Activated naive CD8-positive, alpha-beta T cell treated with anti-CD3 and anti-CD28 coated beads, Interleukin-2, amount 50 U/mL, for 16 hours (primary cell): Measurements from ENCODE around the gene DIP2C.

Experiments
- DNase-seq: peaks from one replicate; pipeline ENCODE4 v3.0.0-alpha.2; 2020; ENCODE audit warnings: low read depth, low spot score

DIP2C gene

DNA sequence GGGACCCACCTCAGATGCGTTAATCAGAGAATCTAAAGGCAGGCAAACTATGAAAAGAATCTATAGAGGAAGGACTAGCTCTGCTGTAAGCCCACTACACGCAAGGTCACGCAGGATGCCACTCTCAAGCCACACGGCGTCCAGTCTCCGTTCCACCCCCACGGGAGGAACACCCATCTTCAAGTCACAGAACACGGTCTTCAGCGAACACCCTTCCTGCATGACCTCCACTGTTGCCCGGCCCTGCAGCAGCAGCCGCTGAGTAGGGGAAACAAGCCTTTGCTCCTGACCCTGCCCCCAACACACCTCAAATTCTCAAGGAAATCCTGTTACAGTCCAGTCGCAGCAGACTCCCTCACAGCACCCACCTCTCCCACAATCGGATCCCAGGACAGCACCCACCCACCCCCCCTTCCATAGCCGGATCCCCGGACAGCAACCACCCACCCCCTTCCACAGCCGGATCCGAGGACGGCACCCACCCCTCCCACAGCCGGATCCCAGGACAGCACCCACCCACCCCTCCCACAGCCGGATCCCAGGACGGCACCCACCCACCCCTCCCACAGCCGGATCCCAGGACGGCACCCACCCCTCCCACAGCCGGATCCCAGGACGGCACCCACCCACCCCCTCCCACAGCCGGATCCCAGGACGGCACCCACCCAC lies 133.7 kb downstream of the DIP2C start:
- DNase-seq = no peak

DNA sequence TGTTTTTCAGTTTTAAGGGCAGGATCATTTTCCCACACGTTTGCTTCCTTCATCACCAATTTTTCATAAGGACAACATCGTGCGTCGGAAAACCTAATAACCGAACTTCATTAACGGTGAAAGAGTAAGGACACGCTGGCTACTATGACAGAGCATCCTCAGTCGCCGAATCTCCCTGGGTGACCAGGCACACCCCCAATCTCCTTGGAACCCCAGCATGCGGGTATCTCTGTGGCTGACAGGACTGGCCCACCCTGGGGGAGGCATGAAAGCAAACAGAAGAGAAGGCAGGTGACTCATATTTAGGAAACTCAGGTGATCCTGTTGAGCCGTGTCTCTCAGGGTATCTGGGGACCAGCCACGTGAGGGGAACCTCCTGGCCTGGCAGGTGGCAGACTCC lies 134.2 kb downstream of the DIP2C start:
- no peak for DNase-seq

DNA sequence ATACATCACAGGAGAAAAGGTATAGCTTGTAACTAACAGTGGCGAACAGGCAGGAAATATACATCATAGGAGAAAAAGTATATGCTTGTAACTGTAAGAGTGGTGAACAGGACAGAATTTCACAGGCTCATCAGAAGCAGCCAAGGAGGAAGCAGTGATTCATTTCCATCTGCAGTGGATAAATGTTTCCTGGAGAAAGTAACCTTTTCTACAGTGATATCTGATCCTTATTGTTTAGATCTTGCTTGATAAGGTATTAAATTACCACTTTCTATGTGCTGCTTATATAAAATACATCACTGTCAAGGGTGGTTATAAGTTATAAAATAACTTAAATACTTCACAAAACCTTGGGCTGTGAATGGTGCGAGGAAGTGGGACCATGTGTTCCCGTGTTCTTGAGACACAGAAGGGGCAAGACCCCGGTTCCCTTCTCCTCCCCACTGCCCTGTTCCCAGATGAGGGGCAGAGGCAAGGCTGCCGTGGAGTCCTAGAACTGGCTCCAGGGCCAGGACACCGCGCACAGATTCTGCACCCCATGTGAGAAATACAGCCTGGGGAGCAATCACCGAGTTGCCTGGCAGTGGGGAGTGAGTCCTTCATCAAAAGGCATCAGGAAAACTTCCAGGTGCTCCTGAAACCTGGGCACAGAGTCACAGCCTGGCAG lies 135.2 kb downstream of the DIP2C start:
- no peak for DNase-seq

DNA sequence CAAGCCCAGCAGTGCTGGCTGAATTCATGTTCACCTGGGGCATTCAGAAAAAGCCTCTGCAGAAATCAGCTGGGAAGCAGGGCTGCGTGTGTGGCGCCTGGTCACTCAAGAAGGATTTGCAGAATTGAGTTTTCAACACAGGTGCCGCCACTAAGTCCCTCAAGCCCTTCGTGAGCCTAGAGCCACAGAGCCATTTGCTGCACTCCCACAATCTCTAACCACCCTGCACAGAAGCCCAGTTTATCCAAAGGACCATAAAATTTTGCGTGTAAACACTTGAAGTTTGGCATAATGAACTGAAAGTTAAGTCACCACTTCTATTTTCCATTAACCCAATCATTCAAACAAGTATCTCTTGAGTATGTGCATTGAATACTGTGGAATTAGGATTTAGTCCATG lies 136.2 kb downstream of the DIP2C start:
- DNase-seq = no peak

DNA sequence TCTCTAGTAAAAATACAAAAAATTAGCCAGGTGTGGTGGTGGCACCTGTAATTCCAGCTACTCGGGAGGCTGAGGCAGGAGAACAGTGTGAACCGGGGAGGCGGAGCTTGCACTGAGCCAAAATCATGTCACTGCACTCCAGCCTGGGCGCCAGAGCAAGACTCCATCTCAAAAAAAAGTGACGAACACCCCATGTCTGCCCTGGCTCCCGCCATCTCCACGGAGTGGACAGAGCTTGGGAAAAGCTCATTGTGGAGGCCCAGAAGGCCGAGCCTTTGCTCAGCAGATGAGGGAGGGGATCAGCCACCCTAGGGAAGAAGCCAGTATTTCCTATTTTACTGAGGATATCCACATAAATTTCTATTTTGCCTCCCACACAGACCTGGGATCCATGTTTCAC lies 136.8 kb downstream of the DIP2C start:
- DNase-seq = no peak

DNA sequence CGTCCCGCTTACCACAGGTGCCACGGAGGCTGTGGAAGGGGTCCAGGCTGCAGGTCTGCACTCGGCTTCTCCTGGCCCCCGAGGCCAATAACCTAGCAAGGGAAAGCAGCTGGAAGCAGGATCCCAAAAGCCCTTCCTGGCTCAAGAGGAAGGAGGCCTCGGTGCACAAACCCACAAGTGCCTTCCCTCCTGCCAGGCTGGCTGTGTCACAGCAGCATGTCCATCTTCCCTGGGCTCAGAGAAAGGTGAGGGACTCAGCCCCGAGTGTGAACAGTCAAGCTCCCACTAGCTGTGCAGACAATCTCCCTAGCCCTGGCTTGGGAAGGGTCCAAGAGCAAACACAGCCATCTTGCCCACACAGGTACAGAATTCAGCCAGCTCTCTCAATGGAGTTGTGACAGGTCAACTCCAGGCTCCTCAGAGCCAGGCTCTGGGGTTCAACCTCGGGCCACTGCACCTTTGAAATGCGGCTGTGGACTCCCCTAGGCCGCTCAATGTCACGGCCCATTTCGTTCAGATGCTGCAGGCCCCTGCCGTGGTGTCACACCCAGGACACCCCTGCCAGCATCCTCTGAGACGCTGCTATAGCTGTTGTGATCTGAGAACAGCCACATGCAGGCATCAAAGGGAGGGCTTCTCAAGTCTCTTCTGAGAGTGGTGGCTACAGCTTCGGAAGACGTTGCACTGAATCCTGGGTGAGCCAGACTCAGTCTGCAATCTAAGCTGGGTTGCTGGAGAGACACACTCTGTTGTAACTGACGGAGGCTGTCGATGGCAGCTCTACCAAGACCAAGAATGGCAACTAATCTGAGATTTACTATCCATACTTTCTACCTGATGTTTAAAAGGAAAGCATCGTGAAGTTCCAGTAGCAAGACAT lies 137.9 kb downstream of the DIP2C start:
- DNase-seq = no peak

DNA sequence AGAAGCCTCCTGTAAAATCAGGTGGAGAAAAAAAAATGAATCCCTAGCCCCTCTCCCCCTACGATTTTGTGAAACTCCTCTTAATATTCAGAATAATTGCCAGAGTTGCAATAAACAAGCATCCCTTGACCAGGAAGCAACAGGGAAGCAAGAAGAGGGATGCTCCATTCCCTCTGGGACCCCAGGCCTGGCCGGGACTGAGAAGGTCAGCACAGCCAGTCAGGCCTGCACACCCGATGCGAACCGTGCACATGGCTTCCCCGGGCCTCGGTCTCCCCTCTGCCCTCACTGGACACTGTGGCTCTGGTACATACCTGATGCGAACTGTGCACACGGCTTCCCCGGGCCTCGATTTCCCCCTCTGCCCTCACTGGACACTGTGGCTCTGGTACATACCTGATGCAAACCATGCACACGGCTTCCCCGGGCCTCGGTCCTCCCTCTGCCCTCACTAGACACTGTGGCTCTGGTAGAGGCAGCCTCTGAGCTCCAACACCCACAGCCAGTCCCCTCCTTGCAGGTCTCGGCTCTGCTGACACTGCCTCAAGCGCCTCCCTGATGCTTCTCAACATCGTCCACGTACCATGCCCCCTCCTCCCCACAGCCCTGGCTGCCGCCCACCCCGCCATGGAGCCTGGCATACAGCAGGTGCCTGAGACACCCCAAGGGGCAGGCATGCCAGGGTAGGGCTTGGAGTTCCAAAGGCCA lies 138.6 kb downstream of the DIP2C start:
- no peak for DNase-seq

DNA sequence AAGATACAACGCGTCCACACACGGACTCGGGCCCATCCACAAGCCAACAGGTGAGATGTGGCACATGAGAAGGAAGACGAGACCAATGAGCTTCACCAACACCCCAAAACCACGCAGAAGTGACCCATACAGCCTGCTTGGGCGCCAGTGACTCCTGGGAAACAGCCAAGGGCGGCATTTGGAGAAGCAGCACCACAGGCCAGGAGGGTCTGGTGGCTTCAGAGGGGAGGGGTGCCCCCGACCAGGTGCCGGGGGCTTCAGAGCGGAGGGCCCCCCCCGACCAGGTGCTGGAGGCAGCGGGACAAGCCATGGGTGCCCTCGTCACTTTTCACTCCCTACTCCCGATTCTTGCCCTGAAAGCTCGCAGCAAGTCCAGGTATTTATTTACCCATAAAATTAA lies 140.1 kb downstream of the DIP2C start:
- no peak for DNase-seq

DNA sequence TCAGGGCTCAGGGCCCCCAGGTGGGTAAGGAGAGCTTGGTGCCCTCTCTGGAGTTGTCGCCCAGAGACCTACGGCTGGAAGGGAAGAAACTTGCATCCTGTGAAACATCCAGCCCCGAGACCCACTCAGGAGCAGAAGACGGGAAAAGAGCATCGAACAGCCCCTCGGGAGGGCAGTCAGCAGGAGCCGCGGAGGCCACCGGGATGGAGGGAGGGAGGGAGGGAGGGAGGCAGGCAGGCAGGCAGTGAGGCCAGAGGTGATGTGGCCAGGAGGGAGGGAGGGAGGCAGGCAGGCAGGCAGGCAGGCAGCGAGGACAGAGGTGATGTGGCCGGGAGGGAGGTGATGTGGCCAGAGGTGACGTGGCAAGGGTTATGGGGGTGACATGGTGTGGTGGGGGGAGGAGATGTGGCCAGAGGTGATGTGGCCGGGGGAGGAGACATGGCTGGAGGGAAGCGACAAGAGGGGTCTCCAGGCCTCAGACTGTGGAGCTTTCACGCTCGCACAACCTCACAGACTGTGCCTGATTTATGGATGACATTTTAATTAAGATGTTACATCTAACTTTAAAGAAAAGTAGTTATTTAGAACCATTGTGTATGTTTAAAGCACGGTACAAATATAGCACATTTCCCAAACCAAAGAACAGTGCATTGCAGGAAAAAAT lies 141.1 kb downstream of the DIP2C start:
- no peak for DNase-seq

DNA sequence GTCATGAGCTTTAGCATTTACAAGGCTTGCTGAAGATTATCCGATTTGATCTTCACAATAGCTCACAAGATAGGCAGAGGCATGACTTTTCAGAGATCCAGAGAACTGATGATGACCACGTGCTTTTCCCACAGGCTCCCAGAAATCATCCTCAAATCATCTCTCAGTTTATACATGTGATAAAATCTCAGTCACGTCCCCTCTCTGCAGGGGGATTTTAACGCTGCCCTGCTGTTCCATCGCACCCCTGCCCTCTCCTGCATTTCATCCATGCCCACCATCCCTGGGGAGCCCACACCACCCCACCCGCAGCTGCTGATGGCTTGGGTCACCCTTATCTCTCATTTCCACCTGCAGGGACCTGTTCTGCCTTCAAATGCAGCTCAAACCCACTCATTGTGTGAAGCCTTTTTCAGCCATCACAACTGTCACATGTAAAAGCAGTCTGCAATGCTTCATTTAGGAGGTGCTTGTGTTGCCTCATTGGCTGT lies 141.8 kb downstream of the DIP2C start:
- no peak for DNase-seq

DNA sequence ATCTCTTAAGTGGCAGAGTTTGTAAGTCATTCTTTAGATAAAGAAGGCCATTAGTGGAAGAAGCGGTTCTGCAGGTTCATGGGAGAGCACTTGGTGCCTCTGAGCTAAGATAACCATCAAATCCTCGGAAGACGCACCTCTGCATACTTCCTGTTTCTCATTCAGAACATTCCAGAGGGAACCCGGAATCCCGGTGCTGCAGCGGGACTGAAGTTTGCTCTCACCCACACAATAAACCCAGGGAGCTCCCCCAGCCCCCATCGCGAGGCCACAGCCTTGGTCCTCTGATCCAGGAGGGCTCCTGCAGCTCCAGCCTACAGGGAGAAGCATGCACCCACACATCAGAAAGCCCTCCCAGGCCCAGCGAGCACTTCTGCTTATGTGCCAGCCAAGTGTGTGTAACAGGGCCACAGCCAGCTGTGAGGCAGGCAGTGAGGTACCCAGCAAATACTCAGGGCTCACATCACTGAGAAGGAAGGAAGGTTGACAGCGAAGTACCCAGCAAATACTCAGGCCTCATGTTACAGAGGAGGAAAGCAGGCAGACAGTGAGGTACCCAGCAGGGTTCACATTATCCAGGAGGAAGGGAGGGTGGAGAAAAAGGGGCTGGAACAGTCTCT lies 142.4 kb downstream of the DIP2C start:
- DNase-seq = no peak

DNA sequence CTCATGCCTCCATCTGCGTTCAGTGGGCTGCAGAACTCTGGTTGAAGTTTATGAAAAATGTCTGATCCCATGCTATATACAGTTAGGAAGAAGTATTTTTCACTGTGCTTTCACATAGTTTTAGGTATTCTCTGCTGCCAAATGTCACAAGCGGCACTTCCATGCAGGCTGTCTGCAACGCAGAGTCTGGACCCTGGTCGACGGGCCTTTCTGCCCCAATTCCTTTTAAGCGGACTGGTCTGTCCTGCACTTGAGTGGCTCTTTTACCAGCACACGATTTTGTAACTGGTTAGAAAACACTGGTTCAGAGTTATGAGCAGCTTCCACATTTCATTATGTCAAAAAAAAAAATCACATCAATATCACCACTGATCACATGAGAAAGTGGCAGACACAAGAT lies 143.0 kb downstream of the DIP2C start:
- DNase-seq = no peak

DNA sequence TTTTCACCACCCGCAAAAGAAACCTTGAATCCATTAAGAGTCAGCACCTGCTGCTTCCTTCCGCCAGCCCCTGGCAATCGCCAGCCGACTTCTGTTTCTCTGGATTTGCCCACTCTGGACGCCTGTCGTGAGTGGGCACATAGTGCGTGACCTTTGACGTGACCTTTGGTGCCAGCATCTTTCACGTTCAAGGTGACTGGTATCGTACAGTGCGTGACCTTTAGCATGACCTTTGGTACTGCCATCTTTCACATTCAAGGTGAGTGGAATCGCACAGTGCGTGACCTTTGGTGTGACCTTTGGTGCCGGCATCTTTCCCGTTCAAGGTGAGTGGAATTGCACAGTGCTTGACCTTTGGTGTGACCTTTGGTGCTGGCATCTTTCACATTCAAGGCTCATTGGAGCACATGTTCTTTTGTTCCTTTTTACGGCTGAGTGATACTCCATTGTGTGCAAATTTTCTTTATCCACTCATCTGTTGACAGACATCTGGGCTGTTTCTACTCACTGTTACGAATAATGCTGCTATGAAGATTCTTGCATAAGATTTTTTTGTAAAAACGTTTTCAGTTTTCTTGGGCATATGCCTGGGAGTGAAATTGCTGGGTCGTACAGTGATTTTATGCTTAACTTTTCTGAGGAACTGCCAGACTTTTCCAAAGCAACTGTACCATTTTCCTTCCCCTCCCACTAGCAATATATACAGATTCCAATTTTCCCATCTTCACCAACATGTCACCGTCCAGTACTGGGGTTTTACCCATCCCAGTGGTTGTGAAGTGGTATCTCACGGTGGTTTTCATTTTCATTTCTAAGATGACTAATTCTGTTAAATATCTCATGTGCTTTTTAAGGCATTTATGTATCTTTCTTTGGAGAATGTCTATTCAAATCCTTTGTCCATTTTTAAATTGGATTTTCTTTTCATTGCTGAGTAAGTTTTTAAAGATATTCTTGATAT lies 145.3 kb downstream of the DIP2C start:
- no peak for DNase-seq

DNA sequence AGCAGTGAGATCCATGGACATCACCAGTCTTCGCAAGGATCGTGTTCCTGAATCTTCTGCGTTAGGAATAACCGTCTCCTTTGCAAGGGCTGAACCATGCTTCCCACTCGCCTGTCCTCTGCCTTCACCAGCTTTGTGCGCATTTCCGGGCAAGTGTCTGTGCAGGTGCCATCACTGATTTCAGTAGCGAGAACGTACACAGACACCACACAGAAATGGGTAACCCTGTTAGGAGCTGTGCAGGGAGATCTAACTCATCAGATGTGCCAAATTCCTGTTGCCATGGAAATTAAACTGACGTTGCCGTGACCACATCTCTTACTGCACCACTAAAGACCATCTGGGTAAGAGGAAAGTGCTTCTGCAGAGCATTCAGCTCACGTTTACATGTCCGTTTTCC lies 146.3 kb downstream of the DIP2C start:
- DNase-seq = no peak

DNA sequence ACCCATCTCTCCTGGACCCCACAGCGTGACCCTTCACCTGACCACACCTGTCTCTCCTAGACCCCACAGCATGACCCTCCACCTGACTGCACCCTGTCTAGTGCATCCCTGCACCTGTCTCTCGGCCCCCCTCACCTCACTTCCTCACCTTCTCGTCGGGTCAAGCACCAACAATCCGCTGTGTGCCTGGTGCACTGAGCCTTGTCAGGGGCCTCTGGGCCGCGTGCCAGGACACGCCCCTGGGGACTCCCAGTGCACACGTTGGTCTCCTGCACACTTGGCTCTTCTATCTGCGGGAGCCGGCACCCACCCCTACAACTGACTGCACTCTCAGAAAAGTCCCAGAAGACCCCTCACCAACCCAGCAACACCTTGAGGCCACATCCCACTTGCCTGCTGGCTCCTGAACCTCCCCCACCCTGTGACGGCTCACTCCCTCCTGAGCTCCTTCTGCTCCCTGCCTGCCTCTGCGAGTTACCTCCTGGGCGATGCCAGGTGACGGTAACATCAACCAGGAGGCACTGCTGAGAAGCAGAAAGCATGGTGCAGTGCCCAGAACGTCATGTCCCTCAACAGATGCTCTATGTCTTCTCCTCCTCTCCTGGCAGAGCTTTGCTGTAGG lies 147.6 kb downstream of the DIP2C start:
- no peak for DNase-seq

DNA sequence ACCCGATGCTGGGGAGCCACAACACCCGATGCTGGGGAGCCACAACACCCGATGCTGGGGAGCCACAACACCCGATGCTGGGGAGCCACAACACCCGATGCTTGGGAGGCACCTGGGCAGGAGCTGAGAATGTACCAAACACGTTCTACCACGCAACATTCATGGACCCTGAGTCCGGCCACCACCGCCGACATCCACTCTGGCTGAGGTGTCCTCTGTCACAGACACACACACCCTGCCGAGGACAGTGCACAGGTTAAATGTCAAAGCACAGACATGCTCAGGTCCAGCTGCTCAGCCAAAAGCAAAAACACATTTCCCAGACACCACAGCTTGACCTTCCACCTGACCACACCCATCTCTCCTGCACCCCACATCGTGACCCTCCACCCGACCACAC lies 148.4 kb downstream of the DIP2C start:
- DNase-seq = no peak

DNA sequence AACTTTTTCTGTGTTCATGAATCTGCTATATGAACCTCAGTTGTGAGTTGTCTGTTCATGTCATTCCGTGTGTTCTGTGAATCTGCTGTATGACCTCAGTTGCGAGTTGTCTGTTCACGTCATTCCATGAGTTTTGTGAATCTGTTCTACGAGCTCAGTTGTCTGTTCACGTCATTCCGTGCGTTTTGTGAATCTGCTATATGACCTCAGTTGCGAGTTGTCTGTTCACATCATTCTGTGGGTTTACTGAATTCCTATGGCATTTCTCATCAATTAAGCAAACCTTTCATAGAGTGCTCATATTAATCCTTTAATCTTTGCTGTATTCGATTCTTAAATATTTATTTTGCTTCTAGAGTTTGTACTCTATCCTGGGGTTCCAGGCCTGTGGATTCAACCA lies 150.6 kb downstream of the DIP2C start:
- DNase-seq = no peak

DNA sequence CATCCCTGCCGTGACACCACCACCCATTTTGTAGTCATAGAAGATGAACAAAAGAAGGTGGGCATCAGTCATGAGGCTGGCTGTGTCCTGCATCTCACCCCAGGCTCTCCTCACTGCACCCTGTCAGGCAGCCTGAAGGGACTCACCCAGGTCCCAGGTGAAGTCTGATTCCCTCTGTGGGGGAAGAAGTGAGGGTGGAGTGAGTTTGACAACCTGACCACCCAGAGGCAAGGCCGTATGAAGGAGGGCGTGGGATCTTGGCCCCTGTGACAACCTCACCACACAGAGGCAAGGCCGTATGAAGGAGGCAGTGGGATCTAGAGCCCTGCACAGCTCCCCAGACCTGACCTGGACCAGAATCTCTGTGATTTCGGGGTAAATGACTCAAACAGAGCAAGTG lies 152.5 kb downstream of the DIP2C start:
- no peak for DNase-seq

DNA sequence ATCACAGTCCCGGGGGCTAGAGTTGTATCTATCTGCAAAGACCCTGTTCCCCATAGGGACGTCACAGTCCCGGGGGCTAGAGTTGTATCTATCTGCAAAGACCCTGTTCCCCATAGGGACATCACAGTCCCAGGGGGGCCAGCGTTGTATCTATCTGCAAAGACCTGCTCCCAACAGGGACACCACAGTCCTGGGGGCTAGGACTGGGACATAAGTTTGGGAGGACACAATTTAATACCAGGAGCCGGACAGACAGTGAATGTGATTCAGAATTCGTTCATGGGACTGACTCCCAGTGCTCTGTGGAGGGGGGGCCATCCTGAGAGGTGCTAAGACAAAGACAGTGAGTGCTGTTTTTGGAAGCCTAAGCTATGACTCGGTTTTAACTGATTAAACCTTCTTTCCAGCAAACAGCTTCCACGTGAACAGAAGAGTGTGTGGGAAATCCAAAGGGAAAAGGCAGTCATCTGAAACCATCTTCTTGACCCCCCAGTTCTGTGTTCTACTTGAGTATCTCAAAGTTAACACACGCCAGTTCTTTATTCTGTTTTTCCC lies 153.0 kb downstream of the DIP2C start:
- no peak for DNase-seq
